Measurements from ENCODE around the gene IGSF9B. TPM values are rescaled to one million over a fixed set of nuclear protein-coding genes. Genes with fewer than 3 reads are reported as not detected.

IGSF9B gene
- total and polyA plus RNA-seq, 9 of the 15 experiments (the other 6 are each of a cell fraction or from before 2014, with no cell fraction given): 0.09 TPM; not detected in 8

GRCh38 chr11:133966921-133967598 lies 10.3 kb upstream of the IGSF9B start (continued):
- TF ChIP-seq, protein P1, sequence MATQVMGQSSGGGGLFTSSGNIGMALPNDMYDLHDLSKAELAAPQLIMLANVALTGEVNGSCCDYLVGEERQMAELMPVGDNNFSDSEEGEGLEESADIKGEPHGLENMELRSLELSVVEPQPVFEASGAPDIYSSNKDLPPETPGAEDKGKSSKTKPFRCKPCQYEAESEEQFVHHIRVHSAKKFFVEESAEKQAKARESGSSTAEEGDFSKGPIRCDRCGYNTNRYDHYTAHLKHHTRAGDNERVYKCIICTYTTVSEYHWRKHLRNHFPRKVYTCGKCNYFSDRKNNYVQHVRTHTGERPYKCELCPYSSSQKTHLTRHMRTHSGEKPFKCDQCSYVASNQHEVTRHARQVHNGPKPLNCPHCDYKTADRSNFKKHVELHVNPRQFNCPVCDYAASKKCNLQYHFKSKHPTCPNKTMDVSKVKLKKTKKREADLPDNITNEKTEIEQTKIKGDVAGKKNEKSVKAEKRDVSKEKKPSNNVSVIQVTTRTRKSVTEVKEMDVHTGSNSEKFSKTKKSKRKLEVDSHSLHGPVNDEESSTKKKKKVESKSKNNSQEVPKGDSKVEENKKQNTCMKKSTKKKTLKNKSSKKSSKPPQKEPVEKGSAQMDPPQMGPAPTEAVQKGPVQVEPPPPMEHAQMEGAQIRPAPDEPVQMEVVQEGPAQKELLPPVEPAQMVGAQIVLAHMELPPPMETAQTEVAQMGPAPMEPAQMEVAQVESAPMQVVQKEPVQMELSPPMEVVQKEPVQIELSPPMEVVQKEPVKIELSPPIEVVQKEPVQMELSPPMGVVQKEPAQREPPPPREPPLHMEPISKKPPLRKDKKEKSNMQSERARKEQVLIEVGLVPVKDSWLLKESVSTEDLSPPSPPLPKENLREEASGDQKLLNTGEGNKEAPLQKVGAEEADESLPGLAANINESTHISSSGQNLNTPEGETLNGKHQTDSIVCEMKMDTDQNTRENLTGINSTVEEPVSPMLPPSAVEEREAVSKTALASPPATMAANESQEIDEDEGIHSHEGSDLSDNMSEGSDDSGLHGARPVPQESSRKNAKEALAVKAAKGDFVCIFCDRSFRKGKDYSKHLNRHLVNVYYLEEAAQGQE (IDR thresholded peaks at IDR 0.05; ENCODE audit: borderline replicate concordance): peak; percentile 75
- TF ChIP-seq, protein P1 (CRISPR knock-in tag; IDR thresholded peaks at IDR 0.05; ENCODE audit: low read depth): no peak
- peak; percentile 20; the same call in 1 of the 2 replicates for TF ChIP-seq ZBTB7A (IDR thresholded peaks at IDR 0.05; ENCODE audit: borderline replicate concordance, control insufficient read depth, low read depth, low read length)
- TF ChIP-seq KLF16 (IDR thresholded peaks at IDR 0.05): peak; percentile 25; the same call in 1 of the 2 replicates
